ENCODE data around the gene ALDH16A1. TPM values are rescaled to one million over a fixed set of nuclear protein-coding genes. Genes with fewer than 3 reads are reported as not detected.

ALDH16A1 gene
- total and polyA plus RNA-seq, 9 donors, result 0.93 to 24.2 (median 20.2) TPM

- no peaks in the 10 kb centered on the region for H3K9me3 ChIP-seq
- H3K27me3 ChIP-seq, result no peaks in the 10 kb centered on the region
- 84 to 90% (median 87%) methylated on average over 3 of the region's 3 CpGs for WGBS, 3 donors
- H3K4me1 ChIP-seq (ENCODE audit: insufficient read depth), result no peaks in the 10 kb centered on the region
- intact Hi-C loops (cut with DNase I), result no loop called here
- no peaks in the 10 kb centered on the region for H3K36me3 ChIP-seq
- H3K4me3 ChIP-seq, result no peak overlapping the region
- H3K27ac ChIP-seq, result no peak overlapping the region
- no peak for TF ChIP-seq EP300 (IDR thresholded peaks at IDR 0.05)
- TF ChIP-seq CTCF (IDR thresholded peaks at IDR 0.05), result no peak
- no peak for DNase-seq
These were observed 38.8 kb upstream of the ALDH16A1 start for GRCh38 chr19:49414256-49414655.

- H3K27me3 ChIP-seq, result no peaks in the 10 kb centered on the region
- WGBS, 3 donors, result 26 to 38% (median 31%) methylated on average over 15 of the region's 15 CpGs
- H3K4me3 ChIP-seq, result no peak overlapping the region
- no peak overlapping the region for H3K27ac ChIP-seq
- no peak for TF ChIP-seq POLR2A (IDR thresholded peaks at IDR 0.05)
- no peak for TF ChIP-seq CTCF (IDR thresholded peaks at IDR 0.05)
- TF ChIP-seq EP300 (IDR thresholded peaks at IDR 0.05), result no peak
- no peaks in the 10 kb centered on the region for H3K4me1 ChIP-seq (ENCODE audit: insufficient read depth)
- H3K9me3 ChIP-seq, result no peaks in the 10 kb centered on the region
- intact Hi-C loops (cut with DNase I), result no loop called here
- H3K36me3 ChIP-seq, result no peaks in the 10 kb centered on the region
- DNase-seq, result no peak
These were observed 37.8 kb upstream of the ALDH16A1 start for GRCh38 chr19:49415102-49415809.

- DNase-seq, result no peak
- 67 to 70% (median 68%) methylated on average over 2 of the region's 2 CpGs for WGBS, 3 donors
- no peaks in the 10 kb centered on the region for H3K4me1 ChIP-seq (ENCODE audit: insufficient read depth)
- no peak for TF ChIP-seq CTCF (IDR thresholded peaks at IDR 0.05)
- TF ChIP-seq EP300 (IDR thresholded peaks at IDR 0.05), result no peak
- TF ChIP-seq POLR2A (IDR thresholded peaks at IDR 0.05), result no peak
- H3K9me3 ChIP-seq, result no peaks in the 10 kb centered on the region
- no peak overlapping the region for H3K27ac ChIP-seq
- intact Hi-C loops (cut with DNase I), result no loop called here
- H3K27me3 ChIP-seq, result no peaks in the 10 kb centered on the region
- no peaks in the 10 kb centered on the region for H3K36me3 ChIP-seq
- H3K4me3 ChIP-seq, result no peak overlapping the region
These were observed 37.2 kb upstream of the ALDH16A1 start for GRCh38 chr19:49415810-49416200.

- 53 to 58% (median 53%) methylated on average over 7 of the region's 7 CpGs for WGBS, 3 donors
- Histone ChIP-seq H3K4me3 (no peak overlapping the region), H3K27me3 (peaks cover under 1% of the 10 kb centered on the region)
These were observed 35.9 kb upstream of the ALDH16A1 start for GRCh38 chr19:49417088-49417487.

More at GRCh38 chr19:49417088-49417487, 35.9 kb upstream of the ALDH16A1 start:
- no peak overlapping the region for H3K27ac ChIP-seq
- H3K36me3 ChIP-seq, result no peaks in the 10 kb centered on the region
- TF ChIP-seq POLR2A (IDR thresholded peaks at IDR 0.05), result no peak
- no peak for TF ChIP-seq CTCF (IDR thresholded peaks at IDR 0.05)
- no peak for TF ChIP-seq EP300 (IDR thresholded peaks at IDR 0.05)
- H3K9me3 ChIP-seq, result no peaks in the 10 kb centered on the region
- intact Hi-C loops (cut with DNase I), result no loop called here
- H3K4me1 ChIP-seq (ENCODE audit: insufficient read depth), result no peaks in the 10 kb centered on the region
- DNase-seq, result no peak
